Measurements from ENCODE around the gene SNX13. TPM values are rescaled to one million over a fixed set of nuclear protein-coding genes. Genes with fewer than 3 reads are reported as not detected.

The SNX13 gene
- total and polyA plus RNA-seq, 8 donors = 5.0 to 31.4 (median 25.0) TPM

GRCh38 chr7:17848516-17848915 is 91.8 kb downstream of the SNX13 start:
- FAIRE-seq (no peak), DNase-seq (peak in 1 of 6 donors; percentile 36), ATAC-seq (no peak)
- Histone ChIP-seq H3K27me3 (no peaks in the 10 kb centered on the region), H3K4me3 (no peak overlapping the region), H3K4me1 (no peaks in the 10 kb centered on the region), H3K9me3 (no peaks in the 10 kb centered on the region), H3K36me3 (no peaks in the 10 kb centered on the region), H3K27ac (no peak overlapping the region)
- intact Hi-C loops (cut with DNase I) = no loop called here
- 97 to 99% methylated on average over 10 of the region's 10 CpGs for WGBS, 2 donors
- no peak for TF ChIP-seq CTCF (IDR thresholded peaks at IDR 0.05)

- 86 to 87% methylated on average over 5 of the region's 5 CpGs for WGBS, 2 donors
- FAIRE-seq = no peak
- TF ChIP-seq CTCF (IDR thresholded peaks at IDR 0.05) = no peak
These were observed 93.4 kb downstream of the SNX13 start for GRCh38 chr7:17846935-17847334.

GRCh38 chr7:17845197-17845547 is 95.1 kb downstream of the SNX13 start:
- H3K27ac ChIP-seq = no peak overlapping the region
- no peak overlapping the region for H3K4me3 ChIP-seq
- no peak for ATAC-seq
- H3K27me3 ChIP-seq = no peaks in the 10 kb centered on the region
- no peaks in the 10 kb centered on the region for H3K4me1 ChIP-seq
- intact Hi-C loops (cut with DNase I) = no loop called here
- no peaks in the 10 kb centered on the region for H3K36me3 ChIP-seq
- WGBS, 2 donors = 93 to 94% methylated on average over 4 of the region's 4 CpGs
- TF ChIP-seq CTCF (IDR thresholded peaks at IDR 0.05) = no peak
- no peak for DNase-seq
- no peak for FAIRE-seq
- H3K9me3 ChIP-seq = no peaks in the 10 kb centered on the region

More at GRCh38 chr7:17846935-17847334, 93.4 kb downstream of the SNX13 start:
- Histone ChIP-seq H3K27me3 (no peaks in the 10 kb centered on the region), H3K9me3 (no peaks in the 10 kb centered on the region), H3K27ac (no peak overlapping the region), H3K4me1 (no peaks in the 10 kb centered on the region), H3K4me3 (no peak overlapping the region), H3K36me3 (no peaks in the 10 kb centered on the region)
- intact Hi-C loops (cut with DNase I) = no loop called here
- ATAC-seq (no peak), DNase-seq (no peak)

- DNase-seq (no peak), ATAC-seq (no peak), FAIRE-seq (no peak)
- no peak for TF ChIP-seq CTCF (IDR thresholded peaks at IDR 0.05)
- H3K4me3 ChIP-seq = no peak overlapping the region
- H3K27ac ChIP-seq = no peak overlapping the region
- H3K9me3 ChIP-seq = no peaks in the 10 kb centered on the region
- peaks cover 0 to 2% (median 0%) of the 10 kb centered on the region in 3 donors for H3K36me3 ChIP-seq
- no peaks in the 10 kb centered on the region for H3K27me3 ChIP-seq
- no peaks in the 10 kb centered on the region for H3K4me1 ChIP-seq
- WGBS, 2 donors = 76 to 77% methylated on average over 3 of the region's 3 CpGs
- intact Hi-C loops (cut with DNase I) = no loop called here
These were observed 95.6 kb downstream of the SNX13 start for GRCh38 chr7:17844514-17845196.

- intact Hi-C loops (cut with DNase I) = no loop called here
- no peak for DNase-seq
- no peak for TF ChIP-seq CTCF (IDR thresholded peaks at IDR 0.05)
- Histone ChIP-seq H3K9me3 (no peaks in the 10 kb centered on the region), H3K27me3 (no peaks in the 10 kb centered on the region), H3K4me3 (no peak overlapping the region), H3K27ac (no peak overlapping the region), H3K36me3 (peaks cover 0 to 7% (median 0%) of the 10 kb centered on the region in 3 donors), H3K4me1 (no peaks in the 10 kb centered on the region)
- no peak for FAIRE-seq
- 85 to 100% methylated on average over 4 of the region's 4 CpGs for WGBS, 2 donors
- no peak for ATAC-seq
These were observed 96.3 kb downstream of the SNX13 start for GRCh38 chr7:17844022-17844421.

All from pancreas (tissue), 10 donors.